ENCODE results near the gene RPL22.

RPL22 gene

GRCh38 chr1:6199298-6200187 lies at the start of gene RPL22:
Gene RPL22, minus strand, starts transcription at chr1:6199595. Its CDS starts 22 bp downstream, at chr1:6199573.
- peak; percentile 98 for DNase-seq

GRCh38 chr1:6248161-6248776 lies 48.9 kb upstream of the RPL22 start:
- no peak for DNase-seq

GRCh38 chr1:6247651-6248050 lies 48.3 kb upstream of the RPL22 start:
- DNase-seq = no peak

DNA sequence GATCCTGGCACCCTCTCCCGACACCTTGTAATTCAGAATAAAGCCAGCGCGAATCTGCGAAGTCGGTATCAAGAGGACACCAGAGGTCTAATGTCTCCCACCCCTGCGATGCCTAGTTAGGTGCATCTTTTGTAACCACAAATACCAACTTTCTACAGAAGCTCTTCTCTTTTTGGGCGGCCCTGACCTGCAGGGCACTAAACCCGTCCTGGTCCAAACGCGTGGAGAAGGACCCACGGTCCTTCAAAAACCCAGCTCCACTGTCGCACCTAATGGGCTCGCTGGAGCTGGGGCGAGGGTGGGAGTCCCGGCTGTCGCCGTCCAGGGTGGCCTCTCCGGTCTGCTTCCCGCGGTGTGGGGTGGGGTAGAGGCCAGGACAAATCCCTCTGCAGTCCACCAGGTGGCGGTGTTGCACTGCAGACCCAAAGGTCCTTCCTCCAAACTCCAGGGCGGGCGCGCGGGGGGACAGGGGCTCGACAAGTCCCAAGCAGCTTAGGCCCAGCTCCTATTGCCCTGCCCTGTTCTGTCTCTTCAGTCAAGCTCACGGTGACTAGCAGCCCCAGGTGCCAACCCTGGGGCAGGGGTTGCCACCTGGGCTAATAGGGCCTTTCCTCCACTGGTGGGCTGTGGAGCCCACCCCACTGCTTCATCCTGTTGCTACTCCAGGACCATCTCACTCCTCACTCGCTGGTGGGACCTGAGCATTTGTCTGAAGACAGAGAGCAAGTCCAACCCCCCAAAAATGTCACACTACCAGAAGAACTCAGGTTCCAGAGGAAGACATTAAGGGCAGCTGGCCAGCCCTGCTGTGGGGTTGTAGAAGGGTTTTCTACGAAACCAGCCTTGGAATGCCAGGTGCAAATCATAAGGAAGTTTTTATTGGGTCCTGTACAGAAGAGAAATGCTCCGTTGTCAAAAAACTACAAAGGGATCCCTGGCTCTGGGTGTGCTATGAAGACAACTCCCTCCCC lies 47.4 kb upstream of the RPL22 start:
- DNase-seq = peak; percentile 69

GRCh38 chr1:6245869-6246496 lies 46.6 kb upstream of the RPL22 start:
- DNase-seq = peak; percentile 62

- peak; percentile 59 for DNase-seq
Observed at GRCh38 chr1:6245086-6245868, 45.9 kb upstream of the RPL22 start.

DNA sequence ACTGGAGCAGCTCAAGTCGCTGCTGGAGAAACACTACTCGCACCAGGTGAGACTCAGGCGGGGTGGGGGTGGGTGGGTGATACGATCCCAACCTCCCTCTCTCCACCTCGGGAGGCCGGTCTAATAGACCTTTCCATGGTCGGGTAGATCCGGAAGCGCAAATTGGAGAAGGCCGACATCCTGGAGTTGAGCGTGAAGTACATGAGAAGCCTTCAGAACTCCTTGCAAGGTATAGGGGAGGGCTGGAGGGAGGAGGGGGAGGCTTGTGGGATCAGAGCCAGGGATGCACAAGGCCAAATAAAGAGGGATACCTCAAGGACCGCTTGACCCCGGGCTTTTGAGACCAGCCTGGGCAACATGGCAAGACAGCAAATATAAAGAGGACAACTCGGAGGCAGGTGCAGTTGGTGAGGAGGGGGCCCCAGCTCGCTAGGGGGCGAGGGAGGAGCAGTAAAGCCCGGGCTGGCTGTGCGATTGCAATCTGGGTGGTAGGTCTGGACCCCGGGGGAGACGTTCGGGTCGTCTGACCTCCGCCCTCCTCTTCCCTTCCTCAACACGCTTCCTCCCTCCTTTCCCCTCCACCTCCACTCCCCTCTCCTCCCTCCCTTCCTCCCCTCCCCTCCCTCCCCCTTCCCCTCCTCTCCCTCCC lies 45.1 kb upstream of the RPL22 start:
- no peak for DNase-seq

- DNase-seq = no peak
Observed at GRCh38 chr1:6243993-6244392, 44.6 kb upstream of the RPL22 start, which contains the start of gene HES3. Gene HES3, plus strand, starts transcription at chr1:6244179. Its CDS starts 187 bp downstream, at chr1:6244366.

GRCh38 chr1:6243053-6243834 lies 43.8 kb upstream of the RPL22 start:
- no peak for DNase-seq

DNA sequence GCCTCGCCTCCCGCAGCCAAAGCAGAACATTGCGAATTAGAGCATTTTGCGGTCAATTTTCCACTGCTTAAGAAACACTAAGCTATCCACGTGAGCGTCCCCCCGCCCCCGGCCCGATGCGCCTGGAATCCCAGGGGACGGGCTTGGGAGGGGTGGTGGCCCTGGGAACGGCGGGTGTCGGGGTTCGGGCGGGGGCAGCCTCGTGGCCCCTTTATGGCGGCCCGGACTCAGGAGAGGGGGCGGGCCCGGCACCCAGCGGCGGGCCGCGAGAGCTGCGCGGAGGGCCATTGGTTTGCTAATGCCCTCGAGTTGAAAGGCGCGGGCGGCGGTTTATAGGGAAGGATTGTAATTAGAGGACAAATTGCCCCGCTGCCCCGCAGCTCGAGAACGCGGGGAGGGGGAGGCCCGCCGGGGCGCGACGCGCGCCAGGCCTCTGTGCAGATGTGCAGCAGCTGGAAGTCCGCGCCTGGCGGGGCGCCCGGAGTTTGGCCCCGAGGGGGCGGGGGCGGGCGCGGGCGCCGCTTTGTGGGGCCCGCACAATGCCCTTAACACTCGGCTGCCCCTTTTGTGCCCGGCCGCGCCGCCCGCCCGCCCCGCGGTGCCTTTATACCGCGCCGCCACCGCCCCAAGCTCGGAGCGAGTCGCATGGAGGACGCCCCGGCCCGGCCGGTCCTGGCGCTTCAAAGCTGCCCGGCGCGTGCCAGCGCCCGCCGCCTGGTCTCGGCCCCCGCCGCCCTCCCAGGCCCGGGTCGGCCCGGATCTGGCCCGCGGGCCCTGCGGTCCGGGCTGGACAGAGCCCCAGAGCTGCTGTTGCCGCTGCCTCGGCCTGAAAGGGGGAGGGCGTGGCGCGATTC lies 42.7 kb upstream of the RPL22 start:
- DNase-seq = peak; percentile 23

DNA sequence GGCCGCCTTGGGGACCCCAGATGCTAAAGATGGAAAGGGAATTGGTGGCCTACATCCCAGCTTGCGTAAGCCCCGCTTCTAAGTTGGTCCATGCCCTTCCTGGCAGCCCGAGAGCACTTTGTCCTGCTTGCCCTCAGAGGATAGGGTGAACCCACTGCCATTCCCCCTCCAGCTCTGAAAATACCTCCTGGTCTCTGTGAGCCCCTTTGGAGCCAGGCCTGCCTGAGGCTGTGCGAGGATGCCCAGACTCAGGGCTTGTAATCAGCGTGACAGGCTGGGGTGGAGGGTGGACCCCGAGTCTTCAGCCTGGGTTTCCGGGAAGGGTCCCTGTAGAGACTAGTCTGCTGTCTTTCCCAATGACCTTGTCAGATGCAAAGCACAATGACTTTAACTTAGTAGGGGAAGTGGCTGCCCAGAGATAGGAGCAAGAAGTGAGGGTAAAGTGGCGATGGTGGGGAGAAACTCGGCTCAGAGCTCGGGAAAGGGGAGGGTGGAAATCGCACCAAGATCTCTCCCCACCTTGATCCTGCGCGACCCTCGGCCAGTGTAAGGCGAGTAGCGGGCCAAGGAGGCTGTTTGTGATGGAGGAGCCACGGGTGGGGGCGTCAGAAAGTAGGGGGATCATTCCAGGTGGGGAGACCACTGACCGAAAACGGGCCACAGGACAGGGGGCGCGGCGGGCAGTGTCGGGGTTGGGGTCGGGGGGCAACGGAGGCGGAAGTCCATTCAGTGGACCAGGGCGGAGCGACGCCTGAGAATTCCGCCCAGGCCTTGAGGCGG lies 41.9 kb upstream of the RPL22 start:
- no peak for DNase-seq

DNA sequence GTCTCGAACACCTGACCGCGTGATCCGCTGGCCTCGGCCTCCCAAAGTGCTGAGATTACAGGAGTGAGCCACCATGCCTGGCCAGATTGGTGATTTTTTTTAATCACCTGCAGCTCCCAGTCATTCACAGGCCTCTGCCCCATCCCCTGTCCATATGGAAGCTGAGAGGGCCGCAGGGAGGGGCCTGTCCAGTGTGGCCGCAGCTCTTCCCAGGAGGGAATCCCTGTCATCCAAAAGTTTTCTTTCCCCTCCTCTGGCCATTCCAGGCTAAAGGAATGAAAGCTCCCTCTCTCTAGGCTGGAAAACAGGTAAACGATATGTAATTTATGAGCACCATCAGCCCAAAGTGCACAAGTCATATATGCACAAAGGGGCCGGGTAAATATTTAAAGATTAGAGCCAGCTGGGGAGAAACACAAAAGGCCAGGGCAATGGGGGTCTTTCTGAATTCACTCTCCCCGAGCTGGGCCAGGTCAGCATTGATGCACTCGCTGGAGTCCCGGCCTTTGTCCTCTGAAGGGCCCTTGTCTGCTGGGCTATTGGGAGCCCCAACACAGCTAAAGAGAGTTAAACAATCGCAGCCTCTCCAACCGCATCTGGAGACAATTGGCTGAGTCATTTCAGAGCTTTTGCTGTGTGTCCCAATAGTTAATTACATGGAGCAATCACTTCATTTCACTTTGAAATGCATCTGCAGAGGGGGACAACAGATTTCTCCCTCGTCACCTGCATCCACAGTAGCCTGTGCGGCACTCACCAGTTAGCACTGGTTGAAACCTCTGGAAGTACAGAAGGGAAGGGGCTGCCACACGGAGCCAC lies 40.8 kb upstream of the RPL22 start:
- DNase-seq = no peak

- DNase-seq = no peak
Observed at GRCh38 chr1:6239213-6239752, 39.9 kb upstream of the RPL22 start.

- no peak for DNase-seq
Observed at GRCh38 chr1:6237093-6237492, 37.7 kb upstream of the RPL22 start.

- DNase-seq = no peak
Observed at GRCh38 chr1:6235296-6235677, 35.9 kb upstream of the RPL22 start.

- no peak for DNase-seq
Observed at GRCh38 chr1:6234502-6235295, 35.3 kb upstream of the RPL22 start.
